HepG2 (cell line): ENCODE data around the gene KRT77. TPM values are rescaled to one million over a fixed set of nuclear protein-coding genes. Genes with fewer than 3 reads are reported as not detected.

Source experiments
- ATAC-seq: fragments of 200-7000 bp; cut with Tn5 transposase; 3 replicates; pipeline ENCODE4 v1.9.1; 2020; ENCODE audit warnings: mild to moderate bottlenecking, moderate library complexity
- BruUV-seq: library from RNA; stranded (reverse); fragments of 400-500 nt; replicated peaks from 2 replicates; lab custom pipeline; 2021; lab: Mats Ljungman, UMichigan
- CTCF ChIA-PET: fragments of 300-600 bp; formaldehyde crosslinking; extraction: SDS; loops from one replicate; lab custom pipeline; 2021; ENCODE audit warnings: low total read pairs, inconsistent platforms, low intra/inter-chr PET ratio; lab: Yijun Ruan, JAX
- POLR2A ChIA-PET: fragments of 350-600 bp; sonication (Branson Sonifier 250); formaldehyde crosslinking; loops from one replicate; lab custom pipeline; 2020; ENCODE audit warnings: antibody characterized with exemption, inconsistent platforms; lab: Yijun Ruan, JAX
- DNase-seq: peaks from one replicate; pipeline ENCODE4 v3.0.0-alpha.2; 2015; ENCODE audit warnings: low spot score
- FAIRE-seq: peaks from 3 replicates; lab custom pipeline; 2011; peaks lifted over from hg19 to GRCh38; lab: Jason Lieb, UNC
- H2AFZ ChIP-seq: one replicate; pipeline ENCODE4 v1.6.1; 2011; ENCODE audit warnings: low read length, inconsistent platforms
- H3K27ac ChIP-seq: fragments of 300-600 bp; 3 replicates; pipeline ENCODE4 v1.8.0; 2011; ENCODE audit warnings: mixed run types, mild to moderate bottlenecking, mixed read lengths, low read length, inconsistent platforms; ENCODE audit not compliant: insufficient read depth; ENCODE audit errors: extremely low read length
- H3K27me3 ChIP-seq, 2 experiments: fragments of 200-600 bp in 1 of 2; 2 replicates in 1 of 2; 3 replicates in 1 of 2; pipeline versions ENCODE4 v1.6.0 to v1.8.0; 2011; ENCODE audit warnings: low read length in 2 of 2, mild to moderate bottlenecking in 2 of 2, moderate library complexity in 2 of 2, inconsistent platforms in 1 of 2; ENCODE audit not compliant: insufficient read depth in 2 of 2, control insufficient read depth in 1 of 2
- H3K36me3 ChIP-seq, 2 experiments: fragments of 200-600 bp in 1 of 2; replicated peaks in 1 of 2; 2 replicates in 1 of 2; 3 replicates in 1 of 2; pipeline versions ENCODE4 v1.5.1 to v1.8.0; 2011; ENCODE audit warnings: low read length in 2 of 2, inconsistent platforms in 1 of 2; ENCODE audit not compliant: insufficient read depth in 2 of 2, control insufficient read depth in 1 of 2
- H3K4me1 ChIP-seq: 2 replicates; pipeline ENCODE4 v1.5.1; 2012; ENCODE audit warnings: low read length, inconsistent platforms; ENCODE audit not compliant: insufficient read depth
- H3K4me2 ChIP-seq: 2 replicates; pipeline ENCODE4 v1.6.0; 2011; ENCODE audit warnings: low read depth, low read length, inconsistent platforms
- H3K4me3 ChIP-seq, 3 experiments: fragments of 200-600 bp in 1 of 3; sonication (generic), shearing (Covaris generic) in 1 of 3; replicated peaks in 1 of 3; 2 replicates each; pipeline ENCODE4 v1.5.1; 2011 to 2016; ENCODE audit warnings: low read length in 3 of 3, inconsistent platforms in 2 of 3, low read depth in 2 of 3, mild to moderate bottlenecking in 2 of 3, control low read depth in 1 of 3, mixed read lengths in 1 of 3; ENCODE audit not compliant: insufficient read depth in 1 of 3
- H3K79me2 ChIP-seq: one replicate; pipeline ENCODE4 v1.6.1; 2011; ENCODE audit warnings: low read length, inconsistent platforms; ENCODE audit not compliant: insufficient read depth
- H3K9ac ChIP-seq: 2 replicates; pipeline ENCODE4 v1.6.0; 2011; ENCODE audit warnings: mild to moderate bottlenecking, low read depth, low read length, inconsistent platforms; ENCODE audit not compliant: insufficient read depth
- H3K9me3 ChIP-seq: 2 replicates; pipeline ENCODE4 v1.5.1; 2012; ENCODE audit warnings: mild to moderate bottlenecking, low read length
- H4K20me1 ChIP-seq: 2 replicates; pipeline ENCODE4 v1.6.0; 2011; ENCODE audit warnings: inconsistent platforms, mild to moderate bottlenecking, low read length, moderate library complexity; ENCODE audit not compliant: insufficient read depth
- FOSL2 ChIP-seq: sonication (generic); formaldehyde crosslinking; IDR thresholded peaks from 2 replicates; pipeline ENCODE4 v1.4.0; 2020; ENCODE audit warnings: missing genetic modification reagents
- GATAD2A ChIP-seq: IDR thresholded peaks from 2 replicates; pipeline ENCODE4 v1.6.1; 2016
- HDAC1 ChIP-seq: sonication (generic); formaldehyde crosslinking; IDR thresholded peaks from 2 replicates; pipeline ENCODE4 v1.5.1; 2020; ENCODE audit warnings: mild to moderate bottlenecking, missing genetic modification reagents
- HNRNPL ChIP-seq: fragments of 200-400 bp; formaldehyde crosslinking; IDR thresholded peaks from 2 replicates; pipeline ENCODE4 v1.6.1; 2017; ENCODE audit warnings: mild to moderate bottlenecking, low read depth, low read length
- IRX3 ChIP-seq: sonication (generic); formaldehyde crosslinking; IDR thresholded peaks from 2 replicates; pipeline ENCODE4 v1.8.1; 2023; ENCODE audit warnings: mild to moderate bottlenecking, low read depth, missing genetic modification reagents, borderline replicate concordance
- RFXAP ChIP-seq: sonication (generic); formaldehyde crosslinking; IDR thresholded peaks from 2 replicates; pipeline ENCODE4 v1.4.0; 2020; ENCODE audit warnings: missing genetic modification reagents, borderline replicate concordance
- SNRNP70 ChIP-seq: fragments of 200-400 bp; formaldehyde crosslinking; IDR thresholded peaks from 2 replicates; pipeline ENCODE4 v1.6.1; 2017; ENCODE audit warnings: mild to moderate bottlenecking, low read depth, low read length, moderate library complexity
- TAF15 ChIP-seq: fragments of 200-400 bp; formaldehyde crosslinking; IDR thresholded peaks from one replicate; pipeline ENCODE4 v1.6.1; 2018; ENCODE audit warnings: mild to moderate bottlenecking, low read depth, low read length; ENCODE audit not compliant: poor library complexity, severe bottlenecking
- XRCC5 ChIP-seq: fragments of 200-400 bp; formaldehyde crosslinking; optimal IDR thresholded peaks from 2 replicates; pipeline ENCODE3; 2017; ENCODE audit warnings: mild to moderate bottlenecking, low read length
- ZNF12 ChIP-seq: sonication (generic); formaldehyde crosslinking; IDR thresholded peaks from 2 replicates; pipeline ENCODE4 v1.5.0; 2020; ENCODE audit warnings: missing genetic modification reagents
- ZNF17 ChIP-seq: sonication (generic); formaldehyde crosslinking; IDR thresholded peaks from 2 replicates; pipeline ENCODE4 v1.5.0; 2020; ENCODE audit warnings: mild to moderate bottlenecking, missing genetic modification reagents
- ZNF431 ChIP-seq: sonication (generic); formaldehyde crosslinking; IDR thresholded peaks from 2 replicates; pipeline ENCODE4 v1.9.0; 2022; ENCODE audit warnings: missing genetic modification reagents, low read depth, mild to moderate bottlenecking, borderline replicate concordance
- ZNF546 ChIP-seq: sonication (generic); formaldehyde crosslinking; conservative IDR thresholded peaks from 2 replicates; pipeline ENCODE4 v1.8.1; 2023; ENCODE audit warnings: mild to moderate bottlenecking, missing genetic modification reagents
- ZNF709 ChIP-seq: sonication (generic); formaldehyde crosslinking; IDR thresholded peaks from 2 replicates; pipeline ENCODE4 v1.5.0; 2020; ENCODE audit warnings: mild to moderate bottlenecking, missing genetic modification reagents
- WGBS: methylation state at CpG from one replicate; pipeline ENCODE4 v1.1.6; 2017; ENCODE audit warnings: low lambda C conversion rate; 5-methylcytosine and 5-hydroxymethylcytosine counted together
- in situ Hi-C: cut with HindIII; loops from 2 replicates; pipeline ENCODE4 v1.10.0; 2017; ENCODE audit warnings: low pct_unique_long_range_greater_than_20kb; ENCODE audit not compliant: extremely low pct_ligation_motif_present
- intact Hi-C: fragments of 100-400 bp; cut with micrococcal nuclease; formaldehyde crosslinking; loops from one replicate; pipeline ENCODE4 v1.10.0; 2022; ENCODE audit not compliant: unreplicated experiment
- polyA plus RNA-seq, 8 experiments: library from polyadenylated mRNA; depleted of rRNA in 3 of 8; stranded (reverse) in 7 of 8; unstranded in 1 of 8; fragments of >200 nt; fragmentation: Illumina TruSeq in 4 of 8; extraction: Trizol in 4 of 8; gene quantifications; 2 replicates each; pipeline versions ENCODE4 v1.2.1 to v1.2.3, GENCODE V29; 2011 to 2016; ENCODE audit warnings: low read depth in 4 of 8, missing spikeins in 1 of 8, mixed read lengths in 1 of 8; ENCODE audit not compliant: insufficient read depth in 1 of 8
- total RNA-seq, 5 experiments: library from RNA; depleted of rRNA; stranded (reverse); fragments of >200 nt; fragmentation: Illumina TruSeq; extraction: Trizol; gene quantifications; 2 replicates each; pipeline ENCODE4 v1.2.3, GENCODE V29; 2016; ENCODE audit warnings: low read depth in 1 of 5
- TF ChIP-seq, protein P1 (sequence below): sonication (generic); formaldehyde crosslinking; IDR thresholded peaks from 2 replicates; pipeline ENCODE4 v1.4.0; 2020; ENCODE audit warnings: missing genetic modification reagents
- TF ChIP-seq, protein P2 (sequence below): sonication (generic); formaldehyde crosslinking; IDR thresholded peaks from 2 replicates; pipeline ENCODE4 v1.5.0; 2020; ENCODE audit warnings: missing genetic modification reagents
- TF ChIP-seq, protein P3 (sequence below): sonication (generic); formaldehyde crosslinking; IDR thresholded peaks from 2 replicates; pipeline ENCODE4 v1.5.0; 2020; ENCODE audit warnings: mild to moderate bottlenecking, missing genetic modification reagents

The KRT77 gene
- total and polyA plus RNA-seq, 2 of the 13 experiments (the other 11 are each of a cell fraction or from before 2014, with no cell fraction given) = not detected

DNA sequence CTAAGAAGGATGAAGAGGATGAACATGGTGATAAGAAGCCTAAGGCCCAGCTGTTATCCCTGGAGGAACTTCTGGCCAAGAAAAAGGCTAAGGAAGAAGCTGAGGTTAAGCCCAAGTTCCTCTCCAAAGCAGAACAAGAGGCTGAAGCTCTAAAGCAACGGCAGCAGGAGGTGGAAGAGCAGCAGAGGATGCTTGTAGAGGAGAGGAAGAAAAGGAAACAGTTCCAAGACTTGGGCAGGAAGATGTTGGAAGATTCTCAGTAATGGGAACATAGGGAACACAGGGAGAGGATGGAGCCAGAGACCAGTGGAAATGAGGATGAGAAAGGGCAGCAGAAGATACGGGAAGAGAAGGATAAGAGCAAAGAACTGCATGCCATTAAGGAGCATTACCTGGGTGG, 27.5 kb upstream of the KRT77 start (continued):
- TF ChIP-seq, protein P1, sequence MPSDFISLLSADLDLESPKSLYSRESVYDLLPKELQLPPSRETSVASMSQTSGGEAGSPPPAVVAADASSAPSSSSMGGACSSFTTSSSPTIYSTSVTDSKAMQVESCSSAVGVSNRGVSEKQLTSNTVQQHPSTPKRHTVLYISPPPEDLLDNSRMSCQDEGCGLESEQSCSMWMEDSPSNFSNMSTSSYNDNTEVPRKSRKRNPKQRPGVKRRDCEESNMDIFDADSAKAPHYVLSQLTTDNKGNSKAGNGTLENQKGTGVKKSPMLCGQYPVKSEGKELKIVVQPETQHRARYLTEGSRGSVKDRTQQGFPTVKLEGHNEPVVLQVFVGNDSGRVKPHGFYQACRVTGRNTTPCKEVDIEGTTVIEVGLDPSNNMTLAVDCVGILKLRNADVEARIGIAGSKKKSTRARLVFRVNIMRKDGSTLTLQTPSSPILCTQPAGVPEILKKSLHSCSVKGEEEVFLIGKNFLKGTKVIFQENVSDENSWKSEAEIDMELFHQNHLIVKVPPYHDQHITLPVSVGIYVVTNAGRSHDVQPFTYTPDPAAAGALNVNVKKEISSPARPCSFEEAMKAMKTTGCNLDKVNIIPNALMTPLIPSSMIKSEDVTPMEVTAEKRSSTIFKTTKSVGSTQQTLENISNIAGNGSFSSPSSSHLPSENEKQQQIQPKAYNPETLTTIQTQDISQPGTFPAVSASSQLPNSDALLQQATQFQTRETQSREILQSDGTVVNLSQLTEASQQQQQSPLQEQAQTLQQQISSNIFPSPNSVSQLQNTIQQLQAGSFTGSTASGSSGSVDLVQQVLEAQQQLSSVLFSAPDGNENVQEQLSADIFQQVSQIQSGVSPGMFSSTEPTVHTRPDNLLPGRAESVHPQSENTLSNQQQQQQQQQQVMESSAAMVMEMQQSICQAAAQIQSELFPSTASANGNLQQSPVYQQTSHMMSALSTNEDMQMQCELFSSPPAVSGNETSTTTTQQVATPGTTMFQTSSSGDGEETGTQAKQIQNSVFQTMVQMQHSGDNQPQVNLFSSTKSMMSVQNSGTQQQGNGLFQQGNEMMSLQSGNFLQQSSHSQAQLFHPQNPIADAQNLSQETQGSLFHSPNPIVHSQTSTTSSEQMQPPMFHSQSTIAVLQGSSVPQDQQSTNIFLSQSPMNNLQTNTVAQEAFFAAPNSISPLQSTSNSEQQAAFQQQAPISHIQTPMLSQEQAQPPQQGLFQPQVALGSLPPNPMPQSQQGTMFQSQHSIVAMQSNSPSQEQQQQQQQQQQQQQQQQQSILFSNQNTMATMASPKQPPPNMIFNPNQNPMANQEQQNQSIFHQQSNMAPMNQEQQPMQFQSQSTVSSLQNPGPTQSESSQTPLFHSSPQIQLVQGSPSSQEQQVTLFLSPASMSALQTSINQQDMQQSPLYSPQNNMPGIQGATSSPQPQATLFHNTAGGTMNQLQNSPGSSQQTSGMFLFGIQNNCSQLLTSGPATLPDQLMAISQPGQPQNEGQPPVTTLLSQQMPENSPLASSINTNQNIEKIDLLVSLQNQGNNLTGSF (CRISPR knock-in tag) = no peak
- TF ChIP-seq ZNF546 (no peak), HDAC1 (CRISPR knock-in tag) (no peak)

DNA sequence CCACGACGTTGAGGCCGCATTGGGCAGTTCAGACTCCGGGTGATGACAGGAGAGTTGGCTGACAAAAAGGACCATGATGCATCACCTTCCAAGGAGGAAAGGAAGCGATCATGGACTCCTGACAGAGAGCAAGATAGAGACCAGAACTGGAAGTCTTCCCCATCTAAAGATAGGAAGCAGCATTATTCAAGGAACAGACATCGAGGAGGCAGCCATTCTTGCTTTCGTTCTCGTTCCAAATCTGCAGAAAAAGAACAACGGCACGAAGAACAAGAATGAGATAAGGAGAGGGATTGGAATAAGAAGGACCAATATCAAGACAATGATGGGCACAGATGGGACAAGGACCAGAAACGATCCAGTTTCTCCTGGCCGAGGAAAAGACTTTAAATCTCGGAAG, 27.1 kb upstream of the KRT77 start:
- Histone ChIP-seq H3K4me2 (no peak overlapping the region), H3K4me1 (no peaks in the 10 kb centered on the region), H3K9ac (no peak overlapping the region), H3K27me3 (peaks cover 2 to 45% of the 10 kb centered on the region in 2 experiments; a peak in 3 of 5 replicates), H3K4me3 (no peak overlapping the region), H4K20me1 (no peaks in the 10 kb centered on the region), H3K36me3 (no peaks in the 10 kb centered on the region), H2AFZ (no peak overlapping the region), H3K79me2 (no peaks in the 10 kb centered on the region), H3K9me3 (no peaks in the 10 kb centered on the region), H3K27ac (no peak overlapping the region)
- DNase-seq (no peak), ATAC-seq (no peak), FAIRE-seq (no peak)
- BruUV-seq = no TSS peak
- in situ Hi-C loops = no loop called here
- intact Hi-C loops = no loop called here
- whole genome bisulfite sequencing = 21% methylated on average over 13 of the region's 13 CpGs
- ChIA-PET CTCF (no interaction called here), POLR2A (no interaction called here)
- TF ChIP-seq ZNF709 (CRISPR knock-in tag) = no peak
- no peak for TF ChIP-seq FOSL2 (CRISPR knock-in tag)
- TF ChIP-seq HNRNPL = no peak
- no peak for TF ChIP-seq GATAD2A (CRISPR knock-in tag)
- TF ChIP-seq SNRNP70 = no peak
- no peak for TF ChIP-seq RFXAP
- no peak for TF ChIP-seq XRCC5
- TF ChIP-seq, protein P2, sequence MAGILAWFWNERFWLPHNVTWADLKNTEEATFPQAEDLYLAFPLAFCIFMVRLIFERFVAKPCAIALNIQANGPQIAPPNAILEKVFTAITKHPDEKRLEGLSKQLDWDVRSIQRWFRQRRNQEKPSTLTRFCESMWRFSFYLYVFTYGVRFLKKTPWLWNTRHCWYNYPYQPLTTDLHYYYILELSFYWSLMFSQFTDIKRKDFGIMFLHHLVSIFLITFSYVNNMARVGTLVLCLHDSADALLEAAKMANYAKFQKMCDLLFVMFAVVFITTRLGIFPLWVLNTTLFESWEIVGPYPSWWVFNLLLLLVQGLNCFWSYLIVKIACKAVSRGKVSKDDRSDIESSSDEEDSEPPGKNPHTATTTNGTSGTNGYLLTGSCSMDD (CRISPR knock-in tag) = no peak
- no peak for TF ChIP-seq TAF15
- TF ChIP-seq, protein P3, sequence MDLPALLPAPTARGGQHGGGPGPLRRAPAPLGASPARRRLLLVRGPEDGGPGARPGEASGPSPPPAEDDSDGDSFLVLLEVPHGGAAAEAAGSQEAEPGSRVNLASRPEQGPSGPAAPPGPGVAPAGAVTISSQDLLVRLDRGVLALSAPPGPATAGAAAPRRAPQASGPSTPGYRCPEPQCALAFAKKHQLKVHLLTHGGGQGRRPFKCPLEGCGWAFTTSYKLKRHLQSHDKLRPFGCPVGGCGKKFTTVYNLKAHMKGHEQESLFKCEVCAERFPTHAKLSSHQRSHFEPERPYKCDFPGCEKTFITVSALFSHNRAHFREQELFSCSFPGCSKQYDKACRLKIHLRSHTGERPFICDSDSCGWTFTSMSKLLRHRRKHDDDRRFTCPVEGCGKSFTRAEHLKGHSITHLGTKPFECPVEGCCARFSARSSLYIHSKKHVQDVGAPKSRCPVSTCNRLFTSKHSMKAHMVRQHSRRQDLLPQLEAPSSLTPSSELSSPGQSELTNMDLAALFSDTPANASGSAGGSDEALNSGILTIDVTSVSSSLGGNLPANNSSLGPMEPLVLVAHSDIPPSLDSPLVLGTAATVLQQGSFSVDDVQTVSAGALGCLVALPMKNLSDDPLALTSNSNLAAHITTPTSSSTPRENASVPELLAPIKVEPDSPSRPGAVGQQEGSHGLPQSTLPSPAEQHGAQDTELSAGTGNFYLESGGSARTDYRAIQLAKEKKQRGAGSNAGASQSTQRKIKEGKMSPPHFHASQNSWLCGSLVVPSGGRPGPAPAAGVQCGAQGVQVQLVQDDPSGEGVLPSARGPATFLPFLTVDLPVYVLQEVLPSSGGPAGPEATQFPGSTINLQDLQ (CRISPR knock-in tag) = no peak
- no peak for TF ChIP-seq ZNF431 (CRISPR knock-in tag)
- TF ChIP-seq ZNF12 (CRISPR knock-in tag) = no peak
- no peak for TF ChIP-seq ZNF17 (CRISPR knock-in tag)
- TF ChIP-seq IRX3 (CRISPR knock-in tag) = no peak
